ENCODE measurements around the gene AP2M1. TPM values are rescaled to one million over a fixed set of nuclear protein-coding genes. Genes with fewer than 3 reads are reported as not detected.
"Not testable (repeated sequence)": the region's sequence is repeated elsewhere in the genome, so short reads cannot be mapped to it uniquely, and the experiment has no call there.

The AP2M1 gene
- total RNA-seq, 1 experiment from 2014 or later: 335 TPM

- Histone ChIP-seq H3K4me3 (ENCODE audit: low read depth in 2 of 2, low read length in 2 of 2) (no peak overlapping the region), H3K4me1 (ENCODE audit: control insufficient read depth, insufficient read depth, low read length) (peaks cover 10% of the 10 kb centered on the region), H3K36me3 (ENCODE audit: control insufficient read depth, insufficient read depth, low read length) (peaks cover 9% of the 10 kb centered on the region), H3K9me3 (ENCODE audit: control insufficient read depth, insufficient read depth, low read depth, low read length) (no peaks in the 10 kb centered on the region), H3K27me3 (ENCODE audit: control insufficient read depth, insufficient read depth, low read length) (no peaks in the 10 kb centered on the region), H3K27ac (ENCODE audit: low read length) (no peak overlapping the region)
- intact Hi-C loops (cut with micrococcal nuclease; ENCODE audit: unreplicated experiment): no loop called here
- in situ Hi-C loops (cut with HindIII; ENCODE audit: low pct_unique_long_range_greater_than_20kb, low sequenced_read_pairs): no loop called here
- ChIA-PET POLR2A (no interaction called here), CTCF (no interaction called here)
- DNase-seq (ENCODE audit: low read depth, low spot score) (no peak), ATAC-seq (no peak)
- TF ChIP-seq CTCF (IDR thresholded peaks at IDR 0.05) (no peak), POLR2AphosphoS5 (IDR thresholded peaks at IDR 0.05; ENCODE audit: low read depth, low read length) (no peak), REST (IDR thresholded peaks at IDR 0.05; ENCODE audit: insufficient read depth in 1 of 2, low read depth in 2 of 2, low read length in 1 of 2) (no peak), SIN3A (IDR thresholded peaks at IDR 0.05; ENCODE audit: borderline replicate concordance, insufficient read depth, low read depth, low read length) (no peak), TCF7L2 (IDR thresholded peaks at IDR 0.05; ENCODE audit: low read depth, low read length) (no peak)
- BruUV-seq (replicated peaks): TSS peak; percentile 34
Observed at GRCh38 chr3:184160456-184160855, 14.2 kb upstream of the AP2M1 start.

- POLR2A ChIA-PET: interaction anchor here (0.6 kb wide), 3 partner anchors 12 to 250 kb away, joined by 6 to 9 read pairs (median 6); no protein-coding TSS in a partner anchor
- CTCF ChIA-PET: not testable (repeated sequence)
Observed at GRCh38 chr3:184162571-184163070, 12.0 kb upstream of the AP2M1 start.

GRCh38 chr3:184164648-184165330 is 9.9 kb upstream of the AP2M1 start:
- POLR2A ChIA-PET: no interaction called here
- H3K4me3 ChIP-seq (ENCODE audit: low read depth in 2 of 2, low read length in 2 of 2): no peak overlapping the region
- CTCF ChIA-PET: no interaction called here
- BruUV-seq (replicated peaks): no TSS peak
- H3K36me3 ChIP-seq (ENCODE audit: control insufficient read depth, insufficient read depth, low read length): peaks cover 14% of the 10 kb centered on the region
- DNase-seq (ENCODE audit: low read depth, low spot score) (no peak), ATAC-seq (no peak)
- no peaks in the 10 kb centered on the region for H3K4me1 ChIP-seq (ENCODE audit: control insufficient read depth, insufficient read depth, low read length)
- intact Hi-C loops (cut with micrococcal nuclease; ENCODE audit: unreplicated experiment): no loop called here
- H3K9me3 ChIP-seq (ENCODE audit: control insufficient read depth, insufficient read depth, low read depth, low read length): no peaks in the 10 kb centered on the region
- in situ Hi-C loops (cut with HindIII; ENCODE audit: low pct_unique_long_range_greater_than_20kb, low sequenced_read_pairs): no loop called here
- H3K27ac ChIP-seq (ENCODE audit: low read length): no peak overlapping the region
- no peaks in the 10 kb centered on the region for H3K27me3 ChIP-seq (ENCODE audit: control insufficient read depth, insufficient read depth, low read length)
- TF ChIP-seq TCF7L2 (IDR thresholded peaks at IDR 0.05; ENCODE audit: low read depth, low read length): no peak
- TF ChIP-seq REST (IDR thresholded peaks at IDR 0.05; ENCODE audit: insufficient read depth in 1 of 2, low read depth in 2 of 2, low read length in 1 of 2): no peak
- TF ChIP-seq SIN3A (IDR thresholded peaks at IDR 0.05; ENCODE audit: borderline replicate concordance, insufficient read depth, low read depth, low read length): no peak
- TF ChIP-seq CTCF (IDR thresholded peaks at IDR 0.05): no peak
- no peak for TF ChIP-seq POLR2AphosphoS5 (IDR thresholded peaks at IDR 0.05; ENCODE audit: low read depth, low read length)

More at GRCh38 chr3:184162571-184163070, 12.0 kb upstream of the AP2M1 start:
- H3K36me3 ChIP-seq (ENCODE audit: control insufficient read depth, insufficient read depth, low read length): peaks cover 14% of the 10 kb centered on the region
- H3K4me3 ChIP-seq (ENCODE audit: low read depth in 2 of 2, low read length in 2 of 2); DNase-seq (ENCODE audit: low read depth, low spot score); H3K27me3 ChIP-seq (ENCODE audit: control insufficient read depth, insufficient read depth, low read length); ATAC-seq; H3K27ac ChIP-seq (ENCODE audit: low read length); intact Hi-C loops (cut with micrococcal nuclease; ENCODE audit: unreplicated experiment); H3K9me3 ChIP-seq (ENCODE audit: control insufficient read depth, insufficient read depth, low read depth, low read length); in situ Hi-C loops (cut with HindIII; ENCODE audit: low pct_unique_long_range_greater_than_20kb, low sequenced_read_pairs); H3K4me1 ChIP-seq (ENCODE audit: control insufficient read depth, insufficient read depth, low read length); BruUV-seq (replicated peaks): not testable (repeated sequence)
